IPS DF 6.9 (cell line): ENCODE measurements around the gene PRPF8.

Experiments used
- DNase-seq: peaks from one replicate; pipeline ENCODE4 v3.0.0-alpha.2; 2013; ENCODE audit warnings: low read depth, low spot score
- H3K27ac ChIP-seq: one replicate; pipeline ENCODE4 v1.5.1; 2013; ENCODE audit warnings: low read length, control low read depth
- H3K27me3 ChIP-seq: 2 replicates; pipeline ENCODE4 v1.6.1; 2013; ENCODE audit warnings: mild to moderate bottlenecking, low read length; ENCODE audit not compliant: control insufficient read depth, insufficient read depth
- H3K36me3 ChIP-seq: 2 replicates; pipeline ENCODE4 v1.6.1; 2013; ENCODE audit warnings: low read length; ENCODE audit not compliant: control insufficient read depth, insufficient read depth
- H3K4me1 ChIP-seq: 2 replicates; pipeline ENCODE4 v1.6.1; 2013; ENCODE audit warnings: low read length; ENCODE audit not compliant: control insufficient read depth, insufficient read depth
- H3K4me3 ChIP-seq: 2 replicates; pipeline ENCODE4 v1.5.1; 2013; ENCODE audit warnings: mild to moderate bottlenecking, low read length
- H3K9me3 ChIP-seq: 2 replicates; pipeline ENCODE4 v1.6.1; 2013; ENCODE audit warnings: low read length, inconsistent platforms; ENCODE audit not compliant: control insufficient read depth, insufficient read depth
- WGBS: extraction: QIAGEN DNeasy Blood & Tissue Kit; methylation state at CpG from one replicate; pipeline ENCODE4 v1.1.7; 2013; ENCODE audit warnings: mixed read lengths, missing lambda C conversion rate; ENCODE audit not compliant: insufficient read length, insufficient coverage; 5-methylcytosine and 5-hydroxymethylcytosine counted together

Gene PRPF8

GRCh38 chr17:1684378-1685189, at the start of gene PRPF8:
Gene PRPF8, minus strand, starts transcription at chr17:1684867. Its CDS starts 296 bp downstream, at chr17:1684571.
- no peak within 1 kb of the TSS for H3K27ac ChIP-seq
- whole genome bisulfite sequencing: no CpG with 5 or more reads among the region's 72 CpGs
- no peaks in the 10 kb centered on the region for H3K4me1 ChIP-seq
- H3K27me3 ChIP-seq: no peaks in the 10 kb centered on the region
- DNase-seq: peak; percentile 94
- H3K9me3 ChIP-seq: no peaks in the 10 kb centered on the region
- H3K4me3 ChIP-seq: peak within 1 kb of the TSS; percentile 91; the same call in 1 of the 2 replicates
- H3K36me3 ChIP-seq: peaks cover 23% of the 10 kb centered on the region

GRCh38 chr17:1733759-1734158, 49.1 kb upstream of the PRPF8 start:
- no peaks in the 10 kb centered on the region for H3K27me3 ChIP-seq
- peaks cover 5% of the 10 kb centered on the region; the same call in 1 of the 2 replicates for H3K4me1 ChIP-seq
- DNase-seq: no peak
- H3K36me3 ChIP-seq: no peaks in the 10 kb centered on the region; the same call in 1 of the 2 replicates
- WGBS: no CpG with 5 or more reads among the region's 38 CpGs
- no peaks in the 10 kb centered on the region for H3K9me3 ChIP-seq
- no peak overlapping the region for H3K4me3 ChIP-seq
- H3K27ac ChIP-seq: no peak overlapping the region

GRCh38 chr17:1732833-1733321, 48.2 kb upstream of the PRPF8 start:
- Histone ChIP-seq H3K9me3 (no peaks in the 10 kb centered on the region), H3K27ac (no peak overlapping the region), H3K27me3 (no peaks in the 10 kb centered on the region), H3K36me3 (no peaks in the 10 kb centered on the region; the same call in 1 of the 2 replicates), H3K4me3 (no peak overlapping the region), H3K4me1 (peaks cover 5% of the 10 kb centered on the region; the same call in 1 of the 2 replicates)
- no peak for DNase-seq
- WGBS: no CpG with 5 or more reads among the region's 11 CpGs

- Histone ChIP-seq H3K27me3 (no peaks in the 10 kb centered on the region), H3K27ac (no peak overlapping the region), H3K36me3 (no peaks in the 10 kb centered on the region; the same call in 1 of the 2 replicates), H3K4me1 (peaks cover 5% of the 10 kb centered on the region; the same call in 1 of the 2 replicates), H3K9me3 (no peaks in the 10 kb centered on the region), H3K4me3 (no peak overlapping the region)
- DNase-seq: no peak
- no CpG with 5 or more reads among the region's 22 CpGs for WGBS
Observed at GRCh38 chr17:1732241-1732832, 47.7 kb upstream of the PRPF8 start.

GRCh38 chr17:1731194-1731506, 46.5 kb upstream of the PRPF8 start:
- Histone ChIP-seq H3K4me1 (peaks cover 2% of the 10 kb centered on the region; the same call in 1 of the 2 replicates), H3K9me3 (no peaks in the 10 kb centered on the region), H3K27me3 (no peaks in the 10 kb centered on the region), H3K36me3 (no peaks in the 10 kb centered on the region; the same call in 1 of the 2 replicates), H3K4me3 (no peak overlapping the region), H3K27ac (no peak overlapping the region)
- DNase-seq: no peak
- no CpG with 5 or more reads among the region's 10 CpGs for WGBS

GRCh38 chr17:1730326-1731193, 45.9 kb upstream of the PRPF8 start:
- no peak for DNase-seq
- Histone ChIP-seq H3K36me3 (no peaks in the 10 kb centered on the region; the same call in 1 of the 2 replicates), H3K4me1 (no peaks in the 10 kb centered on the region; the same call in 1 of the 2 replicates), H3K9me3 (no peaks in the 10 kb centered on the region), H3K4me3 (no peak overlapping the region), H3K27ac (no peak overlapping the region), H3K27me3 (no peaks in the 10 kb centered on the region)
- WGBS: no CpG with 5 or more reads among the region's 40 CpGs

- Histone ChIP-seq H3K4me1 (no peaks in the 10 kb centered on the region; the same call in none of the 2 replicates), H3K27ac (no peak overlapping the region), H3K27me3 (no peaks in the 10 kb centered on the region), H3K36me3 (no peaks in the 10 kb centered on the region; the same call in 1 of the 2 replicates), H3K9me3 (no peaks in the 10 kb centered on the region), H3K4me3 (no peak overlapping the region)
- WGBS: no CpG with 5 or more reads among the region's 15 CpGs
- DNase-seq: no peak
Observed at GRCh38 chr17:1729966-1730325, 45.3 kb upstream of the PRPF8 start.

GRCh38 chr17:1727876-1728630, 43.4 kb upstream of the PRPF8 start:
- DNase-seq: no peak
- H3K27ac ChIP-seq: no peak overlapping the region
- no CpG with 5 or more reads among the region's 28 CpGs for WGBS
- no peaks in the 10 kb centered on the region for H3K27me3 ChIP-seq
- no peaks in the 10 kb centered on the region; the same call in 1 of the 2 replicates for H3K4me1 ChIP-seq
- H3K36me3 ChIP-seq: no peaks in the 10 kb centered on the region; the same call in 1 of the 2 replicates
- no peaks in the 10 kb centered on the region for H3K9me3 ChIP-seq
- H3K4me3 ChIP-seq: no peak overlapping the region

- no peaks in the 10 kb centered on the region for H3K9me3 ChIP-seq
- H3K27me3 ChIP-seq: no peaks in the 10 kb centered on the region
- no peak overlapping the region for H3K27ac ChIP-seq
- WGBS: no CpG with 5 or more reads among the region's 21 CpGs
- no peak for DNase-seq
- no peak overlapping the region for H3K4me3 ChIP-seq
- no peaks in the 10 kb centered on the region; the same call in 1 of the 2 replicates for H3K4me1 ChIP-seq
- no peaks in the 10 kb centered on the region; the same call in 1 of the 2 replicates for H3K36me3 ChIP-seq
Observed at GRCh38 chr17:1727258-1727789, 42.7 kb upstream of the PRPF8 start.
